ENCODE data around the gene NMU. TPM values are rescaled to one million over a fixed set of nuclear protein-coding genes. Genes with fewer than 3 reads are reported as not detected.

NMU gene
- total and polyA plus RNA-seq, 10 of the 15 experiments (the other 5 are each of a cell fraction or from before 2014, with no cell fraction given): 0.33 TPM; not detected in 9

DNA sequence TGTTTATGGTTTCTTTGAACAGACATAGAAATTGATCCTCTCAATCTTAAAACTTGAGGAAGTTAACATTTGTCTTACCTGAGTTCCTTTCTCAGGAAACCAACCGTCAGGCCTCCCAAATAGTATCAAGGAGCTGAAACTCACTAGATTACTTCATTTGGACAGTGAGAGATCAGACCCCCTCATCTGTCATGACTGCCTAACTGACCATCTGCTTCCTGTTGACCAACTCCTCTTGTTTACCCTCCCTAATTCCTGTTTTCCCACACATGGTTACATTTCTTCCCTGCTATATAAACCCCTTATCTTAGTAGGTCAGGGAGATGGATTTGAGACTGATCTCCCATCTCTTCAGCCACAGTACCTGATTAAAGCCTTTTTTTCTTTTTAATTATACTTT, 46.2 kb upstream of the NMU start:
- Histone ChIP-seq H3K36me3 (ENCODE audit: control insufficient read depth in 2 of 2, insufficient read depth in 2 of 2, low read length in 1 of 2) (no peaks in the 10 kb centered on the region), H3K9ac (ENCODE audit: control insufficient read depth, insufficient read depth, low read length) (no peak overlapping the region), H3K79me2 (ENCODE audit: control insufficient read depth, insufficient read depth, low read length) (no peaks in the 10 kb centered on the region), H3K4me3 (no peak overlapping the region), H3K27ac (ENCODE audit: control insufficient read depth, insufficient read depth) (no peak overlapping the region), H4K20me1 (ENCODE audit: control insufficient read depth, insufficient read depth) (no peaks in the 10 kb centered on the region), H3K9me3 (replicated peaks; ENCODE audit: control insufficient read depth, insufficient read depth, low read length) (no peaks in the 10 kb centered on the region), H3K4me1 (ENCODE audit: control insufficient read depth, insufficient read depth, low read length) (no peaks in the 10 kb centered on the region), H2AFZ (ENCODE audit: control insufficient read depth, low read depth, low read length) (no peak overlapping the region), H3K4me2 (ENCODE audit: control insufficient read depth, insufficient read depth) (no peak overlapping the region), H3K27me3 (replicated peaks in 1 of 2; ENCODE audit: control insufficient read depth in 2 of 2, insufficient read depth in 2 of 2, low read length in 1 of 2) (no peaks in the 10 kb centered on the region)
- FAIRE-seq: no peak
- TF ChIP-seq SMAD5 (IDR thresholded peaks at IDR 0.05; ENCODE audit: low read depth) (no peak), DPF2 (IDR thresholded peaks at IDR 0.05) (no peak), SMARCA5 (IDR thresholded peaks at IDR 0.05) (no peak), SRF (IDR thresholded peaks at IDR 0.05; ENCODE audit: low read depth in 2 of 2, low read length in 2 of 2) (no peak), SMC3 (IDR thresholded peaks at IDR 0.05; ENCODE audit: borderline replicate concordance, low read length) (no peak), LARP7 (IDR thresholded peaks at IDR 0.05) (no peak), POLR2A (IDR thresholded peaks at IDR 0.05; ENCODE audit: low read depth, low read length) (no peak), ASH2L (IDR thresholded peaks at IDR 0.05; ENCODE audit: borderline replicate concordance, low read depth) (no peak), PAX5 (IDR thresholded peaks at IDR 0.05; ENCODE audit: borderline replicate concordance, low read depth, low read length) (no peak), STAT1 (conservative IDR thresholded peaks at IDR 0.05) (no peak)
- TF ChIP-seq, protein P1, sequence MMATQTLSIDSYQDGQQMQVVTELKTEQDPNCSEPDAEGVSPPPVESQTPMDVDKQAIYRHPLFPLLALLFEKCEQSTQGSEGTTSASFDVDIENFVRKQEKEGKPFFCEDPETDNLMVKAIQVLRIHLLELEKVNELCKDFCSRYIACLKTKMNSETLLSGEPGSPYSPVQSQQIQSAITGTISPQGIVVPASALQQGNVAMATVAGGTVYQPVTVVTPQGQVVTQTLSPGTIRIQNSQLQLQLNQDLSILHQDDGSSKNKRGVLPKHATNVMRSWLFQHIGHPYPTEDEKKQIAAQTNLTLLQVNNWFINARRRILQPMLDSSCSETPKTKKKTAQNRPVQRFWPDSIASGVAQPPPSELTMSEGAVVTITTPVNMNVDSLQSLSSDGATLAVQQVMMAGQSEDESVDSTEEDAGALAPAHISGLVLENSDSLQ (IDR thresholded peaks at IDR 0.05): no peak
- TF ChIP-seq, protein P2, sequence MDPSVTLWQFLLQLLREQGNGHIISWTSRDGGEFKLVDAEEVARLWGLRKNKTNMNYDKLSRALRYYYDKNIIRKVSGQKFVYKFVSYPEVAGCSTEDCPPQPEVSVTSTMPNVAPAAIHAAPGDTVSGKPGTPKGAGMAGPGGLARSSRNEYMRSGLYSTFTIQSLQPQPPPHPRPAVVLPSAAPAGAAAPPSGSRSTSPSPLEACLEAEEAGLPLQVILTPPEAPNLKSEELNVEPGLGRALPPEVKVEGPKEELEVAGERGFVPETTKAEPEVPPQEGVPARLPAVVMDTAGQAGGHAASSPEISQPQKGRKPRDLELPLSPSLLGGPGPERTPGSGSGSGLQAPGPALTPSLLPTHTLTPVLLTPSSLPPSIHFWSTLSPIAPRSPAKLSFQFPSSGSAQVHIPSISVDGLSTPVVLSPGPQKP (IDR thresholded peaks at IDR 0.05; ENCODE audit: low read depth, low read length): no peak
- no peak for DNase-seq (ENCODE audit: low read depth, low spot score)
- WGBS (ENCODE audit: insufficient coverage, insufficient replicate concordance, low lambda C conversion rate, missing lambda C conversion rate): 0% methylated on average over 1 of the region's 1 CpG
- ChIA-PET CTCF (no interaction called here), SMC1A (ENCODE audit: uncharacterized antibody, unreplicated experiment) (no interaction called here), RAD21 (ENCODE audit: unreplicated experiment) (no interaction called here), POLR2A (no interaction called here)
- in situ Hi-C loops (cut with MboI) (no loop called here), intact Hi-C loops (cut with micrococcal nuclease; ENCODE audit: unreplicated experiment) (no loop called here)
- no TSS peak for BruUV-seq (replicated peaks)
- ATAC-seq: no peak

All from GM12878 (cell line).